ENCODE measurements around the gene ARHGEF11. TPM values are rescaled to one million over a fixed set of nuclear protein-coding genes. Genes with fewer than 3 reads are reported as not detected.

Gene ARHGEF11
- polyA plus RNA-seq, 4 donors: 13.2 to 31.5 (median 18.0) TPM

- 51 to 65% (median 54%) methylated on average over 7 of the region's 7 CpGs for WGBS, 3 donors
- no peaks in the 10 kb centered on the region for H3K36me3 ChIP-seq (ENCODE audit: control insufficient read depth in 3 of 3, insufficient read depth in 2 of 3, low read depth in 1 of 3, low read length in 3 of 3)
- no peak for DNase-seq
- peaks cover 0 to 4% of the 10 kb centered on the region in 2 donors for H3K9me3 ChIP-seq (ENCODE audit: control insufficient read depth in 2 of 2, insufficient read depth in 1 of 2, low read depth in 1 of 2, low read length in 1 of 2)
- no peak overlapping the region for H3K27ac ChIP-seq (ENCODE audit: low read depth in 1 of 3, low read length in 2 of 3)
- no peak for FAIRE-seq
- H3K4me3 ChIP-seq (ENCODE audit: low read depth in 1 of 3, low read length in 3 of 3): no peak overlapping the region
- peaks cover 0 to 12% (median 0%) of the 10 kb centered on the region in 3 donors for H3K4me1 ChIP-seq (ENCODE audit: control insufficient read depth in 3 of 3, insufficient read depth in 2 of 3, low read depth in 1 of 3, low read length in 2 of 3)
- H3K27me3 ChIP-seq (ENCODE audit: control insufficient read depth in 3 of 3, insufficient read depth in 3 of 3, low read length in 3 of 3): peaks cover 3 to 73% (median 23%) of the 10 kb centered on the region in 3 donors
These were observed 124.5 kb downstream of the ARHGEF11 start for GRCh38 chr1:156921053-156921529.

GRCh38 chr1:156920233-156921052 is 125.1 kb downstream of the ARHGEF11 start, which contains the start of gene LRRC71:
TSS of gene LRRC71 (plus strand) at chr1:156920632. CDS start at chr1:156920804, 172 bp downstream.
- Histone ChIP-seq H3K4me3 (ENCODE audit: low read depth in 1 of 3, low read length in 3 of 3) (no peak within 1 kb of the TSS), H3K36me3 (ENCODE audit: control insufficient read depth in 3 of 3, insufficient read depth in 2 of 3, low read depth in 1 of 3, low read length in 3 of 3) (no peaks in the 10 kb centered on the region), H3K9me3 (ENCODE audit: control insufficient read depth in 2 of 2, insufficient read depth in 1 of 2, low read depth in 1 of 2, low read length in 1 of 2) (peaks cover 0 to 4% of the 10 kb centered on the region in 2 donors), H3K27me3 (ENCODE audit: control insufficient read depth in 3 of 3, insufficient read depth in 3 of 3, low read length in 3 of 3) (peaks cover 3 to 68% (median 21%) of the 10 kb centered on the region in 3 donors), H3K4me1 (ENCODE audit: control insufficient read depth in 3 of 3, insufficient read depth in 2 of 3, low read depth in 1 of 3, low read length in 2 of 3) (peaks cover 0 to 12% (median 0%) of the 10 kb centered on the region in 3 donors), H3K27ac (ENCODE audit: low read depth in 1 of 3, low read length in 2 of 3) (no peak within 1 kb of the TSS)
- DNase-seq (peak; percentile 67 to 92), FAIRE-seq (no peak)
- WGBS, 3 donors: 5 to 9% (median 9%) methylated on average over 51 to 71 of the region's 71 CpGs

GRCh38 chr1:156914440-156914856 is 131.1 kb downstream of the ARHGEF11 start:
- FAIRE-seq (no peak), DNase-seq (no peak)
- WGBS, 3 donors: 81 to 82% (median 81%) methylated on average over 9 of the region's 9 CpGs
- peaks cover 0 to 4% of the 10 kb centered on the region in 2 donors for H3K9me3 ChIP-seq (ENCODE audit: control insufficient read depth in 2 of 2, insufficient read depth in 1 of 2, low read depth in 1 of 2, low read length in 1 of 2)
- no peak overlapping the region for H3K27ac ChIP-seq (ENCODE audit: low read depth in 1 of 3, low read length in 2 of 3)
- H3K27me3 ChIP-seq (ENCODE audit: control insufficient read depth in 3 of 3, insufficient read depth in 3 of 3, low read length in 3 of 3): peaks cover 0 to 35% (median 0%) of the 10 kb centered on the region in 3 donors
- H3K4me1 ChIP-seq (ENCODE audit: control insufficient read depth in 3 of 3, insufficient read depth in 2 of 3, low read depth in 1 of 3, low read length in 2 of 3): peaks cover 0 to 10% (median 0%) of the 10 kb centered on the region in 3 donors
- H3K36me3 ChIP-seq (ENCODE audit: control insufficient read depth in 3 of 3, insufficient read depth in 2 of 3, low read depth in 1 of 3, low read length in 3 of 3): peaks cover 0 to 24% (median 0%) of the 10 kb centered on the region in 3 donors
- H3K4me3 ChIP-seq (ENCODE audit: low read depth in 1 of 3, low read length in 3 of 3): no peak overlapping the region

GRCh38 chr1:156913809-156914387 is 131.6 kb downstream of the ARHGEF11 start:
- Histone ChIP-seq H3K27me3 (ENCODE audit: control insufficient read depth in 3 of 3, insufficient read depth in 3 of 3, low read length in 3 of 3) (peaks cover 0 to 36% (median 0%) of the 10 kb centered on the region in 3 donors), H3K27ac (ENCODE audit: low read depth in 1 of 3, low read length in 2 of 3) (no peak overlapping the region), H3K4me1 (ENCODE audit: control insufficient read depth in 3 of 3, insufficient read depth in 2 of 3, low read depth in 1 of 3, low read length in 2 of 3) (peaks cover 0 to 10% (median 0%) of the 10 kb centered on the region in 3 donors), H3K36me3 (ENCODE audit: control insufficient read depth in 3 of 3, insufficient read depth in 2 of 3, low read depth in 1 of 3, low read length in 3 of 3) (peaks cover 0 to 25% (median 0%) of the 10 kb centered on the region in 3 donors), H3K4me3 (ENCODE audit: low read depth in 1 of 3, low read length in 3 of 3) (no peak overlapping the region), H3K9me3 (ENCODE audit: control insufficient read depth in 2 of 2, insufficient read depth in 1 of 2, low read depth in 1 of 2, low read length in 1 of 2) (peaks cover 0 to 4% of the 10 kb centered on the region in 2 donors)
- DNase-seq (no peak), FAIRE-seq (no peak)
- 78 to 89% (median 84%) methylated on average over 12 to 13 of the region's 13 CpGs for WGBS, 3 donors

GRCh38 chr1:156912861-156913808 is 132.4 kb downstream of the ARHGEF11 start:
- FAIRE-seq: no peak
- no peak for DNase-seq
- peaks cover 0 to 27% (median 0%) of the 10 kb centered on the region in 3 donors for H3K36me3 ChIP-seq (ENCODE audit: control insufficient read depth in 3 of 3, insufficient read depth in 2 of 3, low read depth in 1 of 3, low read length in 3 of 3)
- no peak overlapping the region for H3K4me3 ChIP-seq (ENCODE audit: low read depth in 1 of 3, low read length in 3 of 3)
- peaks cover 0 to 2% of the 10 kb centered on the region in 2 donors for H3K9me3 ChIP-seq (ENCODE audit: control insufficient read depth in 2 of 2, insufficient read depth in 1 of 2, low read depth in 1 of 2, low read length in 1 of 2)
- WGBS, 3 donors: 31 to 49% (median 49%) methylated on average over 23 to 24 of the region's 24 CpGs
- no peak overlapping the region for H3K27ac ChIP-seq (ENCODE audit: low read depth in 1 of 3, low read length in 2 of 3)
- H3K4me1 ChIP-seq (ENCODE audit: control insufficient read depth in 3 of 3, insufficient read depth in 2 of 3, low read depth in 1 of 3, low read length in 2 of 3): peaks cover 0 to 12% (median 0%) of the 10 kb centered on the region in 3 donors
- peaks cover 0 to 43% (median 0%) of the 10 kb centered on the region in 3 donors for H3K27me3 ChIP-seq (ENCODE audit: control insufficient read depth in 3 of 3, insufficient read depth in 3 of 3, low read length in 3 of 3)

- no peaks in the 10 kb centered on the region for H3K9me3 ChIP-seq (ENCODE audit: control insufficient read depth in 2 of 2, insufficient read depth in 1 of 2, low read depth in 1 of 2, low read length in 1 of 2)
- 65 to 72% (median 68%) methylated on average over 2 of the region's 2 CpGs for WGBS, 3 donors
- peaks cover 0 to 16% (median 0%) of the 10 kb centered on the region in 3 donors for H3K4me1 ChIP-seq (ENCODE audit: control insufficient read depth in 3 of 3, insufficient read depth in 2 of 3, low read depth in 1 of 3, low read length in 2 of 3)
- DNase-seq: no peak
- no peak for FAIRE-seq
- H3K27me3 ChIP-seq (ENCODE audit: control insufficient read depth in 3 of 3, insufficient read depth in 3 of 3, low read length in 3 of 3): peaks cover 0 to 52% (median 0%) of the 10 kb centered on the region in 3 donors
- H3K4me3 ChIP-seq (ENCODE audit: low read depth in 1 of 3, low read length in 3 of 3): no peak overlapping the region
- H3K27ac ChIP-seq (ENCODE audit: low read depth in 1 of 3, low read length in 2 of 3): no peak overlapping the region
- peaks cover 0 to 27% (median 0%) of the 10 kb centered on the region in 3 donors for H3K36me3 ChIP-seq (ENCODE audit: control insufficient read depth in 3 of 3, insufficient read depth in 2 of 3, low read depth in 1 of 3, low read length in 3 of 3)
These were observed 133.2 kb downstream of the ARHGEF11 start for GRCh38 chr1:156912310-156912709.

- Histone ChIP-seq H3K36me3 (ENCODE audit: control insufficient read depth in 3 of 3, insufficient read depth in 2 of 3, low read depth in 1 of 3, low read length in 3 of 3) (peaks cover 0 to 29% (median 0%) of the 10 kb centered on the region in 3 donors), H3K27ac (ENCODE audit: low read depth in 1 of 3, low read length in 2 of 3) (no peak overlapping the region), H3K4me3 (ENCODE audit: low read depth in 1 of 3, low read length in 3 of 3) (no peak overlapping the region), H3K27me3 (ENCODE audit: control insufficient read depth in 3 of 3, insufficient read depth in 3 of 3, low read length in 3 of 3) (peaks cover 0 to 53% (median 0%) of the 10 kb centered on the region in 3 donors), H3K4me1 (ENCODE audit: control insufficient read depth in 3 of 3, insufficient read depth in 2 of 3, low read depth in 1 of 3, low read length in 2 of 3) (peaks cover 0 to 16% (median 0%) of the 10 kb centered on the region in 3 donors), H3K9me3 (ENCODE audit: control insufficient read depth in 2 of 2, insufficient read depth in 1 of 2, low read depth in 1 of 2, low read length in 1 of 2) (no peaks in the 10 kb centered on the region)
- DNase-seq: no peak
- 65 to 71% (median 65%) methylated on average over 6 of the region's 6 CpGs for WGBS, 3 donors
- FAIRE-seq: no peak
These were observed 133.8 kb downstream of the ARHGEF11 start for GRCh38 chr1:156911577-156912298.

Data from small intestine (tissue), 7 donors.